ENCODE results near the gene CT47C1.

Gene CT47C1

GRCh38 chrX:119063428-119063827 is 9.4 kb upstream of the CT47C1 start (continued):
- TF ChIP-seq, protein P1, sequence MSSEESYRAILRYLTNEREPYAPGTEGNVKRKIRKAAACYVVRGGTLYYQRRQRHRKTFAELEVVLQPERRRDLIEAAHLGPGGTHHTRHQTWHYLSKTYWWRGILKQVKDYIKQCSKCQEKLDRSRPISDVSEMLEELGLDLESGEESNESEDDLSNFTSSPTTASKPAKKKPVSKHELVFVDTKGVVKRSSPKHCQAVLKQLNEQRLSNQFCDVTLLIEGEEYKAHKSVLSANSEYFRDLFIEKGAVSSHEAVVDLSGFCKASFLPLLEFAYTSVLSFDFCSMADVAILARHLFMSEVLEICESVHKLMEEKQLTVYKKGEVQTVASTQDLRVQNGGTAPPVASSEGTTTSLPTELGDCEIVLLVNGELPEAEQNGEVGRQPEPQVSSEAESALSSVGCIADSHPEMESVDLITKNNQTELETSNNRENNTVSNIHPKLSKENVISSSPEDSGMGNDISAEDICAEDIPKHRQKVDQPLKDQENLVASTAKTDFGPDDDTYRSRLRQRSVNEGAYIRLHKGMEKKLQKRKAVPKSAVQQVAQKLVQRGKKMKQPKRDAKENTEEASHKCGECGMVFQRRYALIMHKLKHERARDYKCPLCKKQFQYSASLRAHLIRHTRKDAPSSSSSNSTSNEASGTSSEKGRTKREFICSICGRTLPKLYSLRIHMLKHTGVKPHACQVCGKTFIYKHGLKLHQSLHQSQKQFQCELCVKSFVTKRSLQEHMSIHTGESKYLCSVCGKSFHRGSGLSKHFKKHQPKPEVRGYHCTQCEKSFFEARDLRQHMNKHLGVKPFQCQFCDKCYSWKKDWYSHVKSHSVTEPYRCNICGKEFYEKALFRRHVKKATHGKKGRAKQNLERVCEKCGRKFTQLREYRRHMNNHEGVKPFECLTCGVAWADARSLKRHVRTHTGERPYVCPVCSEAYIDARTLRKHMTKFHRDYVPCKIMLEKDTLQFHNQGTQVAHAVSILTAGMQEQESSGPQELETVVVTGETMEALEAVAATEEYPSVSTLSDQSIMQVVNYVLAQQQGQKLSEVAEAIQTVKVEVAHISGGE (tag by site-specific recombination; conservative IDR thresholded peaks at IDR 0.05; ENCODE audit: low read depth): no peak
- TF ChIP-seq ZNF311 (tag by site-specific recombination; IDR thresholded peaks at IDR 0.05; ENCODE audit: borderline replicate concordance): no peak
- TF ChIP-seq KLF10 (tag by site-specific recombination; IDR thresholded peaks at IDR 0.05): no peak
- no peak for TF ChIP-seq MEIS1 (CRISPR knock-in tag; IDR thresholded peaks at IDR 0.05; ENCODE audit: borderline replicate concordance)
- TF ChIP-seq, protein P2, sequence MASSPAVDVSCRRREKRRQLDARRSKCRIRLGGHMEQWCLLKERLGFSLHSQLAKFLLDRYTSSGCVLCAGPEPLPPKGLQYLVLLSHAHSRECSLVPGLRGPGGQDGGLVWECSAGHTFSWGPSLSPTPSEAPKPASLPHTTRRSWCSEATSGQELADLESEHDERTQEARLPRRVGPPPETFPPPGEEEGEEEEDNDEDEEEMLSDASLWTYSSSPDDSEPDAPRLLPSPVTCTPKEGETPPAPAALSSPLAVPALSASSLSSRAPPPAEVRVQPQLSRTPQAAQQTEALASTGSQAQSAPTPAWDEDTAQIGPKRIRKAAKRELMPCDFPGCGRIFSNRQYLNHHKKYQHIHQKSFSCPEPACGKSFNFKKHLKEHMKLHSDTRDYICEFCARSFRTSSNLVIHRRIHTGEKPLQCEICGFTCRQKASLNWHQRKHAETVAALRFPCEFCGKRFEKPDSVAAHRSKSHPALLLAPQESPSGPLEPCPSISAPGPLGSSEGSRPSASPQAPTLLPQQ (tag by site-specific recombination; IDR thresholded peaks at IDR 0.05): no peak
- TF ChIP-seq ZNF324 (tag by site-specific recombination; IDR thresholded peaks at IDR 0.05): no peak
- TF ChIP-seq ZNF76 (tag by site-specific recombination; IDR thresholded peaks at IDR 0.05; ENCODE audit: borderline replicate concordance, low read depth): no peak
- no peak for TF ChIP-seq OSR2 (tag by site-specific recombination; IDR thresholded peaks at IDR 0.05)
- TF ChIP-seq ZNF610 (tag by site-specific recombination; IDR thresholded peaks at IDR 0.05; ENCODE audit: borderline replicate concordance): no peak

GRCh38 chrX:119067023-119067739 is 5.6 kb upstream of the CT47C1 start:
- Histone ChIP-seq H3K36me3 (ENCODE audit: control insufficient read depth in 2 of 2, insufficient read depth in 1 of 2, low read length in 2 of 2) (no peaks in the 10 kb centered on the region), H3K4me1 (ENCODE audit: control insufficient read depth, insufficient read depth, low read length) (no peaks in the 10 kb centered on the region), H3K27ac (ENCODE audit: extremely low read depth, low read depth, low read length) (no peak overlapping the region), H3K4me3 (ENCODE audit: low read depth, low read length) (no peak overlapping the region), H3K9me3 (ENCODE audit: control insufficient read depth, insufficient read depth, low read depth, low read length) (no peaks in the 10 kb centered on the region)
- CTCF ChIA-PET: interaction anchor here (0.6 to 7.7 kb wide), 32 partner anchors 8 to 916 kb away, joined by 3 to 42 read pairs (median 4); no protein-coding TSS in a partner anchor
- POLR2A ChIA-PET: interaction anchor here (0.6 to 0.9 kb wide), 2 partner anchors 59 to 244 kb away, joined by 4 to 6 read pairs; partner anchors contain the start of gene ZCCHC12
- TF ChIP-seq ZNF184 (tag by site-specific recombination; IDR thresholded peaks at IDR 0.05) (no peak), ZNF169 (tag by site-specific recombination; IDR thresholded peaks at IDR 0.05) (no peak), ZNF350 (tag by site-specific recombination; IDR thresholded peaks at IDR 0.05) (no peak), ZNF248 (tag by site-specific recombination; IDR thresholded peaks at IDR 0.05) (no peak), CTCF (tag by site-specific recombination; IDR thresholded peaks at IDR 0.05) (peak; percentile 43; the same call in 1 of the 2 replicates), ZNF19 (tag by site-specific recombination; IDR thresholded peaks at IDR 0.05; ENCODE audit: low read depth) (no peak), ZNF155 (tag by site-specific recombination; IDR thresholded peaks at IDR 0.05) (no peak), ZNF549 (tag by site-specific recombination; IDR thresholded peaks at IDR 0.05) (no peak), ZNF654 (tag by site-specific recombination; IDR thresholded peaks at IDR 0.05; ENCODE audit: low read depth) (peak; percentile 76), ZNF514 (tag by site-specific recombination; IDR thresholded peaks at IDR 0.05) (no peak), SP7 (tag by site-specific recombination; IDR thresholded peaks at IDR 0.05) (no peak)
- TF ChIP-seq, protein P1 (tag by site-specific recombination; conservative IDR thresholded peaks at IDR 0.05; ENCODE audit: low read depth): no peak
